HG02759 (cell line): ENCODE results near the gene RHOF.
A peak's percentile ranks its signal among the peaks of the same experiment; 100 is the strongest.

Experiments used
- ATAC-seq: cut with Tn5 transposase; IDR thresholded peaks from one replicate; pipeline ENCODE4 v1.9.1; 2021; ENCODE audit warnings: mild to moderate bottlenecking, moderate library complexity; ENCODE audit not compliant: unreplicated experiment

RHOF gene

GRCh38 chr12:121793440-121793837, at the start of gene RHOF:
Gene RHOF, minus strand, starts transcription at chr12:121793688. Its CDS starts 55 bp downstream, at chr12:121793633.
- peak; percentile 31 for ATAC-seq

GRCh38 chr12:121839993-121840761, 46.7 kb upstream of the RHOF start:
- no peak for ATAC-seq

GRCh38 chr12:121839106-121839992, 45.9 kb upstream of the RHOF start:
- ATAC-seq: peak; percentile 97

- no peak for ATAC-seq
Observed at GRCh38 chr12:121838126-121838525, 44.6 kb upstream of the RHOF start.

GRCh38 chr12:121837680-121838079, 44.2 kb upstream of the RHOF start:
- no peak for ATAC-seq

GRCh38 chr12:121831571-121832245, 38.2 kb upstream of the RHOF start:
- ATAC-seq: no peak

GRCh38 chr12:121830588-121831265, 37.2 kb upstream of the RHOF start:
- ATAC-seq: no peak

GRCh38 chr12:121830134-121830533, 36.6 kb upstream of the RHOF start:
- ATAC-seq: no peak

- no peak for ATAC-seq
Observed at GRCh38 chr12:121829250-121829918, 35.9 kb upstream of the RHOF start.

- ATAC-seq: no peak
Observed at GRCh38 chr12:121828826-121829225, 35.3 kb upstream of the RHOF start.

- no peak for ATAC-seq
Observed at GRCh38 chr12:121828306-121828705, 34.8 kb upstream of the RHOF start.

- ATAC-seq: no peak
Observed at GRCh38 chr12:121827351-121828099, 34.0 kb upstream of the RHOF start.

- no peak for ATAC-seq
Observed at GRCh38 chr12:121826318-121827150, 33.0 kb upstream of the RHOF start.

GRCh38 chr12:121825041-121825523, 31.6 kb upstream of the RHOF start:
- ATAC-seq: no peak

GRCh38 chr12:121823727-121824115, 30.2 kb upstream of the RHOF start:
- ATAC-seq: no peak

GRCh38 chr12:121823101-121823726, 29.7 kb upstream of the RHOF start:
- ATAC-seq: no peak

- ATAC-seq: no peak
Observed at GRCh38 chr12:121822393-121823100, 29.1 kb upstream of the RHOF start.
